Measurements from ENCODE around the gene ITPRIP.

The ITPRIP gene

GRCh38 chr10:104345941-104346340, 7.7 kb upstream of the ITPRIP start:
- H4K20me1 ChIP-seq (ENCODE audit: insufficient read depth, low read length): no peaks in the 10 kb centered on the region
- TF ChIP-seq CTCF (IDR thresholded peaks at IDR 0.05; ENCODE audit: borderline replicate concordance, extremely low read depth, low read length, poor library complexity, severe bottlenecking) (no peak), EZH2 (IDR thresholded peaks at IDR 0.05; ENCODE audit: borderline replicate concordance, low read depth, low read length, severe bottlenecking) (no peak)
- ATAC-seq (ENCODE audit: insufficient read depth, low read depth) (no peak), DNase-seq (no peak)
- no peaks in the 10 kb centered on the region for H3K79me2 ChIP-seq (ENCODE audit: insufficient read depth, low read length)
- no peak overlapping the region for H3K27ac ChIP-seq (ENCODE audit: low read length)
- H2AFZ ChIP-seq (ENCODE audit: low read depth, low read length): no peak overlapping the region
- no peaks in the 10 kb centered on the region for H3K36me3 ChIP-seq (ENCODE audit: insufficient read depth, low read length)
- peaks cover 14% of the 10 kb centered on the region for H3K27me3 ChIP-seq (ENCODE audit: insufficient read depth, low read length, poor library complexity)
- H3K4me2 ChIP-seq (ENCODE audit: insufficient read depth, low read length): no peak overlapping the region
- H3K9me3 ChIP-seq (ENCODE audit: insufficient read depth, low read length, severe bottlenecking): no peaks in the 10 kb centered on the region
- no peak overlapping the region for H3K9ac ChIP-seq (ENCODE audit: low read depth, low read length)
- H3K4me3 ChIP-seq (ENCODE audit: low read depth in 1 of 2, low read length in 2 of 2): no peak overlapping the region
- H3K4me1 ChIP-seq (ENCODE audit: insufficient read depth, low read length): no peaks in the 10 kb centered on the region

- Histone ChIP-seq H3K9me3 (ENCODE audit: insufficient read depth, low read length, severe bottlenecking) (no peaks in the 10 kb centered on the region), H2AFZ (ENCODE audit: low read depth, low read length) (no peak overlapping the region), H3K27ac (ENCODE audit: low read length) (no peak overlapping the region), H3K79me2 (ENCODE audit: insufficient read depth, low read length) (no peaks in the 10 kb centered on the region), H3K9ac (ENCODE audit: low read depth, low read length) (no peak overlapping the region), H3K4me2 (ENCODE audit: insufficient read depth, low read length) (no peak overlapping the region), H3K36me3 (ENCODE audit: insufficient read depth, low read length) (no peaks in the 10 kb centered on the region), H3K4me3 (ENCODE audit: low read depth in 1 of 2, low read length in 2 of 2) (no peak overlapping the region), H3K27me3 (ENCODE audit: insufficient read depth, low read length, poor library complexity) (peaks cover 15% of the 10 kb centered on the region), H4K20me1 (ENCODE audit: insufficient read depth, low read length) (no peaks in the 10 kb centered on the region), H3K4me1 (ENCODE audit: insufficient read depth, low read length) (no peaks in the 10 kb centered on the region)
- TF ChIP-seq EZH2 (IDR thresholded peaks at IDR 0.05; ENCODE audit: borderline replicate concordance, low read depth, low read length, severe bottlenecking) (no peak), CTCF (IDR thresholded peaks at IDR 0.05; ENCODE audit: borderline replicate concordance, extremely low read depth, low read length, poor library complexity, severe bottlenecking) (no peak)
- no peak for DNase-seq
- no peak for ATAC-seq (ENCODE audit: insufficient read depth, low read depth)
These were observed 7.2 kb upstream of the ITPRIP start for GRCh38 chr10:104345515-104345914.

GRCh38 chr10:104344219-104344618, 6.0 kb upstream of the ITPRIP start:
- Histone ChIP-seq H3K4me3 (ENCODE audit: low read depth in 1 of 2, low read length in 2 of 2) (no peak overlapping the region), H3K4me2 (ENCODE audit: insufficient read depth, low read length) (no peak overlapping the region), H3K4me1 (ENCODE audit: insufficient read depth, low read length) (peaks cover 5% of the 10 kb centered on the region), H3K27me3 (ENCODE audit: insufficient read depth, low read length, poor library complexity) (peaks cover 16% of the 10 kb centered on the region), H3K79me2 (ENCODE audit: insufficient read depth, low read length) (no peaks in the 10 kb centered on the region), H3K36me3 (ENCODE audit: insufficient read depth, low read length) (no peaks in the 10 kb centered on the region), H3K9ac (ENCODE audit: low read depth, low read length) (no peak overlapping the region), H3K9me3 (ENCODE audit: insufficient read depth, low read length, severe bottlenecking) (no peaks in the 10 kb centered on the region), H2AFZ (ENCODE audit: low read depth, low read length) (no peak overlapping the region), H3K27ac (ENCODE audit: low read length) (no peak overlapping the region), H4K20me1 (ENCODE audit: insufficient read depth, low read length) (no peaks in the 10 kb centered on the region)
- DNase-seq (no peak), ATAC-seq (ENCODE audit: insufficient read depth, low read depth) (no peak)
- TF ChIP-seq EZH2 (IDR thresholded peaks at IDR 0.05; ENCODE audit: borderline replicate concordance, low read depth, low read length, severe bottlenecking) (no peak), CTCF (IDR thresholded peaks at IDR 0.05; ENCODE audit: borderline replicate concordance, extremely low read depth, low read length, poor library complexity, severe bottlenecking) (no peak)

- H3K4me2 ChIP-seq (ENCODE audit: insufficient read depth, low read length): no peak overlapping the region
- peaks cover 2% of the 10 kb centered on the region for H3K79me2 ChIP-seq (ENCODE audit: insufficient read depth, low read length)
- H3K27ac ChIP-seq (ENCODE audit: low read length): no peak overlapping the region
- peaks cover 9% of the 10 kb centered on the region for H3K4me1 ChIP-seq (ENCODE audit: insufficient read depth, low read length)
- DNase-seq: no peak
- no peaks in the 10 kb centered on the region for H4K20me1 ChIP-seq (ENCODE audit: insufficient read depth, low read length)
- TF ChIP-seq EZH2 (IDR thresholded peaks at IDR 0.05; ENCODE audit: borderline replicate concordance, low read depth, low read length, severe bottlenecking) (no peak), CTCF (IDR thresholded peaks at IDR 0.05; ENCODE audit: borderline replicate concordance, extremely low read depth, low read length, poor library complexity, severe bottlenecking) (no peak)
- H3K4me3 ChIP-seq (ENCODE audit: low read depth in 1 of 2, low read length in 2 of 2): no peak overlapping the region
- H3K9me3 ChIP-seq (ENCODE audit: insufficient read depth, low read length, severe bottlenecking): no peaks in the 10 kb centered on the region
- no peak for ATAC-seq (ENCODE audit: insufficient read depth, low read depth)
- H3K9ac ChIP-seq (ENCODE audit: low read depth, low read length): no peak overlapping the region
- H3K27me3 ChIP-seq (ENCODE audit: insufficient read depth, low read length, poor library complexity): peaks cover 16% of the 10 kb centered on the region
- no peak overlapping the region for H2AFZ ChIP-seq (ENCODE audit: low read depth, low read length)
- no peaks in the 10 kb centered on the region; the same call in 1 of the 2 replicates for H3K36me3 ChIP-seq (ENCODE audit: insufficient read depth, low read length)
These were observed 4.7 kb upstream of the ITPRIP start for GRCh38 chr10:104342941-104343411.

Data from DND-41 (cell line).